ENCODE data around the gene WFDC6.

Gene WFDC6

GRCh38 chr20:45515147-45515913 lies 24.0 kb downstream of the WFDC6 start, which contains the start of gene SPINT3:
Gene SPINT3 (minus strand): TSS chr20:45515622. CDS start chr20:45515608, 14 bp downstream.
- no peak for DNase-seq

- no peak for DNase-seq
Measured at GRCh38 chr20:45510242-45510862, 28.9 kb downstream of the WFDC6 start.

GRCh38 chr20:45509091-45509490 lies 30.2 kb downstream of the WFDC6 start:
- no peak for DNase-seq

- DNase-seq: no peak
Measured at GRCh38 chr20:45508068-45508886, 31.0 kb downstream of the WFDC6 start.

- no peak for DNase-seq
Measured at GRCh38 chr20:45507011-45507820, 32.1 kb downstream of the WFDC6 start.

- no peak for DNase-seq
Measured at GRCh38 chr20:45506398-45506797, 32.9 kb downstream of the WFDC6 start.

- no peak for DNase-seq
Measured at GRCh38 chr20:45503403-45503802, 35.9 kb downstream of the WFDC6 start.

GRCh38 chr20:45502561-45502960 lies 36.7 kb downstream of the WFDC6 start:
- DNase-seq: no peak

GRCh38 chr20:45501600-45501999 lies 37.7 kb downstream of the WFDC6 start:
- no peak for DNase-seq

GRCh38 chr20:45500022-45500421 lies 39.3 kb downstream of the WFDC6 start:
- DNase-seq: no peak

- no peak for DNase-seq
Measured at GRCh38 chr20:45497971-45498494, 41.2 kb downstream of the WFDC6 start.

- DNase-seq: no peak
Measured at GRCh38 chr20:45496166-45496565, 43.1 kb downstream of the WFDC6 start.

GRCh38 chr20:45495501-45495941 lies 43.8 kb downstream of the WFDC6 start:
- DNase-seq: no peak

- no peak for DNase-seq
Measured at GRCh38 chr20:45489083-45489531, 50.2 kb downstream of the WFDC6 start.

GRCh38 chr20:45487231-45487635 lies 52.0 kb downstream of the WFDC6 start:
- DNase-seq: no peak

- DNase-seq: no peak
Measured at GRCh38 chr20:45485388-45485787, 53.9 kb downstream of the WFDC6 start.

GRCh38 chr20:45484676-45485075 lies 54.6 kb downstream of the WFDC6 start:
- DNase-seq: no peak

Data from activated T-cell treated with anti-CD3 and anti-CD28 coated beads for 4 hours (primary cell).